Loucy (cell line): ENCODE data around the gene INPP5F.

Experiments
- EZH2phosphoT487 ChIP-seq: fragments of 200-600 bp; IDR thresholded peaks from 2 replicates; pipeline ENCODE4 v1.6.1; 2018; ENCODE audit warnings: antibody characterized with exemption, mild to moderate bottlenecking, moderate library complexity, borderline replicate concordance
- TF ChIP-seq, protein P1 (sequence below): fragments of 200-600 bp; sonication (generic); conservative IDR thresholded peaks from 2 replicates; pipeline ENCODE4 v1.5.1; 2014; ENCODE audit warnings: mild to moderate bottlenecking, antibody characterized with exemption, low read length

- TF ChIP-seq, protein P1, sequence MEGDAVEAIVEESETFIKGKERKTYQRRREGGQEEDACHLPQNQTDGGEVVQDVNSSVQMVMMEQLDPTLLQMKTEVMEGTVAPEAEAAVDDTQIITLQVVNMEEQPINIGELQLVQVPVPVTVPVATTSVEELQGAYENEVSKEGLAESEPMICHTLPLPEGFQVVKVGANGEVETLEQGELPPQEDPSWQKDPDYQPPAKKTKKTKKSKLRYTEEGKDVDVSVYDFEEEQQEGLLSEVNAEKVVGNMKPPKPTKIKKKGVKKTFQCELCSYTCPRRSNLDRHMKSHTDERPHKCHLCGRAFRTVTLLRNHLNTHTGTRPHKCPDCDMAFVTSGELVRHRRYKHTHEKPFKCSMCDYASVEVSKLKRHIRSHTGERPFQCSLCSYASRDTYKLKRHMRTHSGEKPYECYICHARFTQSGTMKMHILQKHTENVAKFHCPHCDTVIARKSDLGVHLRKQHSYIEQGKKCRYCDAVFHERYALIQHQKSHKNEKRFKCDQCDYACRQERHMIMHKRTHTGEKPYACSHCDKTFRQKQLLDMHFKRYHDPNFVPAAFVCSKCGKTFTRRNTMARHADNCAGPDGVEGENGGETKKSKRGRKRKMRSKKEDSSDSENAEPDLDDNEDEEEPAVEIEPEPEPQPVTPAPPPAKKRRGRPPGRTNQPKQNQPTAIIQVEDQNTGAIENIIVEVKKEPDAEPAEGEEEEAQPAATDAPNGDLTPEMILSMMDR = no peak
- TF ChIP-seq EZH2phosphoT487 = no peak
Observed at GRCh38 chr10:119706521-119707278, 19.1 kb upstream of the INPP5F start.
